Embryonic facial prominence (tissue), 1 donor: ENCODE measurements around the gene LRTM2.

ENCODE experiments used
- DNase-seq: peaks from one replicate; pipeline ENCODE4 v3.0.0-alpha.2; 2016; ENCODE audit errors: extremely low spot score

LRTM2 gene

DNA sequence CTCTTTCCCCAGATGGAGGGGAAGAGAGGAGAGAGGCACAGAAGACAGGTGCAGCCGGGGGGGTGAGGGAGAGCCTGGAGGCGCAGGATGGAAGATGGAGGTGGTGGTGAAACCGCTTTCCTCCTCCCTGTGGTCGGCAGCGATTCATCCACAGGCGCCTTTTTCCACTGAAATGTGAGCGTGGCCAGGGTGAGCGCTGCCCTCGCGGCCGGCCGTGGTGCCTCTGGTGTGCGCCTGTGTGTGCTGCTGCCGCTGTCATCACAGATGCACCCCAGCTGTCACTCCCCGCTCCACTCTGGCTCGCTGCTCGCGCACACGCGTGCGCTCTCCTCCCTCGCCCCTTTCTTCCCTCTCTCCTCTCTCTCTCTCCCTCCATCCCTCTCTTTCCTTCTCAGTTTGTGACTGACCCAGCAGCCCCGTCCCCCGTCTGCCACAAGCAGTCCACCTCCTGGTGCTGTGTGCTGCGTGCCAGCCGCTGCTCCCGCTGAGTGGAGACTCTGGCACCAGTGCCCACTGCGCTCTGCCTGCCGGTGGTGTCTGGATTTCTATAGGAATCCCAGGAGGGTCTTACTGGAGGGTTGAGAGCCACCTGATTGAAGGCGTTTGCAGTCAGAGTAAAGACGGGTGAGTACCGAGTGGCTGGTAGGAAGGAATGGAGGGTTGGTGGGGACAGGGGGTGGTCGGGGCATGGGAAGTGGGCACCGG, at the start of gene LRTM2:
Gene LRTM2 (plus strand): TSS at position 375 of the 705 bp plus-strand sequence. CDS start 7,584 bp downstream, outside the sequence.
- no peak for DNase-seq

DNA sequence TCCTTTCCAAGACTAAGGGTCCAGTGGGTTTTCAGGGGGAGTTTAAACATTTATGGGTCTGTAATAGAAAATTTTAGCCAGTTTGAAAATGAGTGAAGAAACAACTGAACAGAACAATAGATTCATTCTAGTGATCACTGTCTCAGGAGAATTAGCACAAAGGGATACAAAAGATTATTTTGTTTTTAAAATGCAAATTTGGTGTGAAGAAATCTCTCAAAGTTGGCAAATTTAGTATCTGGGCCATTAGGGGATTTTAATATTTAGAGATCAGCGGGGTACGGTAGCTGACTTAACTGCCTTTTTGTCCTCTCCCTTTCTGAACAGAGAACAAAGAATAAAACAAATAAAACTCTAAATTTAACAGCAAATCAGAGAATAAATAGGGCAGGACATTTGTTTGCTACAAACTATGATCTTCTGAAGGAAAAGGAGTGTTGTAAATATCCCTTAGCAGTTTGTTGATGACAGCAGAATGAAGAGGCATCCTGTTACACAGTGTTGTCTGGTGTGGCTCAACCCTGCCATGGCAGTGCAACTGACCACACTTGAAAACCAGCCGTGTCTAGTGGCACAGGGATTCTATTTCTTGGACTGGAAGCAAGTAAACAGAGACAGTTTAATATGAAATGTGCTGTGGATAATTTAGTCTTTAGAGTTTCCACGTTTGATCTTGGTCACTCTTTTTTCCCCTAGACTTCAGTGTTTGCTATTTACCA, 46.3 kb upstream of the LRTM2 start:
- DNase-seq, result no peak

GRCh38 chr12:1776170-1776921, 44.0 kb upstream of the LRTM2 start:
- no peak for DNase-seq

DNA sequence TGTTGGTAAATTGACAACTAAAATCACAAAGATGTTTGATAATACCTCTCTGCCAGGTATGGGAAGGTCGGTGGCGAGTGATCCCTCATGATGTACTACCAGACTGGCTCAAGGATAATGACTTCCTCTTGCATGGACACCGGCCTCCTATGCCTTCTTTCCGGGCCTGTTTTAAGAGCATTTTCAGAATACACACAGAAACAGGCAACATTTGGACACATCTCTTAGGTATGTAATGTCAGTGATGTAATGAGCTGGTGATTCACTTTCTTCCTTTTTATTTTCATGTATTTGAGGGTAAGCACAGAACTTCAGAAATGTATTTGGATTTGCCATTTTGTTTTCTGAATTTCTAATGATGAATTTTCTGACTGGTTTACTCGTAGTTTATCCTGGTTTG, 42.6 kb upstream of the LRTM2 start:
- no peak for DNase-seq

DNA sequence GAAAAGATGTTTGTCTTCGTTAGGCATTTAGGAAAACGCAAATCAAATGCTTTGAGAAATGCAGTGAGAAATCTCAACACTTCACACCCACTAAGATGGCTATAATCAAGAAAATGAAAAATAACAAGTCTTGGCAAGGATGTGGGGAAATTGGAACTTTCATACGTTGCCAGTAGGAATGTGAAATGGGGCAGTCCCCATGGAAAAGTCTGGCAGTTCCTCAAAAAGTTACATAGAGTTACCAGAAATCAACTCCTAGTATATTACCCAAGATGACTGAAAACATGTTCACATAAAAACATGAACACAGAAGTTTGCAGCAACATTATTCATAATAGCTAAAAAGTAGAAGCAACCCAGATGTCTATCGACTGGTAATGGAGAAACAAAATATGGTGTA, 41.5 kb upstream of the LRTM2 start:
- DNase-seq, result no peak

GRCh38 chr12:1779783-1780182, 40.6 kb upstream of the LRTM2 start:
- DNase-seq, result no peak

GRCh38 chr12:1781772-1782171, 38.6 kb upstream of the LRTM2 start:
- DNase-seq, result no peak

DNA sequence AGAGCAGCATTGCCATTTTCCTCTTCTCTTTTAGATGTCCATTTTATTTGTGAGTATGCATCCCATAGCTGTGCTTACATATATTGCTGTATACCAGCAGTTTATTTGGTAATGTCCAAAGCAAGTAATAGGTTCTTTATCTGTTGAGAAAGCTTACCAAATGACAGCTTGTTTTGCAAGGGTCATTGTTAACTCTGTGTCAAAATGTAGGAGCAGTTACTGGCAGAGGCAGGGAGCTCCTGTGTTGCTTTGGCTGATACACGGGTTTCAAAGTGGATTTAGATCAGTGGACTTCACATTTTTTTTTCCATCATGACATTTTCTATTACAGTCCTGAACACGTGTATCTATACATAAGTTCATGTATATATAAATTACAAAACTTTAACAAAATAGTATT, 38.1 kb upstream of the LRTM2 start:
- no peak for DNase-seq

GRCh38 chr12:1787714-1788113, 32.7 kb upstream of the LRTM2 start:
- no peak for DNase-seq

DNA sequence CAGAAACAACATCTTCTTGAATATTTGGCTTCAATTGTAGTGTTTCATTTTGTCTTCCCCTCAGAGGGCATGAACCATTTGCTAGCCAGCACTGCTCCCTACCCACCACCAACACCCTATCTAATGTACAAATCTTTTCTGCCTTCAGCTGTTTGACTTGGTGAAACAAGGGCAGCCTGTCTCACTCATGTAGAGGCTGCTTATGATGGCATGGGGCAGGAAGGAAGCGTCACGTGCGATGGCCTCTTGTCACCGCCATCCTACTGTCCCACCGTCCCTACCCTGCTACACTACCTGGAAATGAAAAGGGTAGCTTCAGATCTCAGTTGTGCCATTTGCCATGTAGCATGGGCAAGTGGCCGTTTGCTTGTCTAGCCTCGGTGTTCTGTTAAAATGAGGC, 29.9 kb upstream of the LRTM2 start:
- no peak for DNase-seq

- peak; percentile 25 for DNase-seq
These were observed 29.1 kb upstream of the LRTM2 start for GRCh38 chr12:1791104-1791841.

DNA sequence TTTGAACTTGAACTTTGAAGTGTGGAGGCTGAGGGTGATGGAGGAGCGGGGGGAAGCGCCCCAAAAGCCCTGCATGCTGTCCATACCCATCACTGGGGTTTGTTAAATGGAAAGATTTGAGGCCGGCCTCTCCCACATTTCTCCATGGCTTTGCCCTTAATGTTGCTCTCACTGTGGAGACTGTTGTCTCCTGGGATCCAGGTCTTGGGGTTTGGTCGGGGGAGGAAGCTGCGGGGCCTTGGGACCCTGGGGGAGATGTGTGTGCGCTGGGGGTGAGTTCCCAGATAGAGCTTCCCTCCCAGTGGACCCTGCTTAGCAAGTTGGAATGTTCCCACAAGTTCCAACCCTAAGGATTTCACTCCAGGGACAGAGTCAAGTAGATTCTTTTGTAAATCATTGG, 28.0 kb upstream of the LRTM2 start:
- no peak for DNase-seq

DNA sequence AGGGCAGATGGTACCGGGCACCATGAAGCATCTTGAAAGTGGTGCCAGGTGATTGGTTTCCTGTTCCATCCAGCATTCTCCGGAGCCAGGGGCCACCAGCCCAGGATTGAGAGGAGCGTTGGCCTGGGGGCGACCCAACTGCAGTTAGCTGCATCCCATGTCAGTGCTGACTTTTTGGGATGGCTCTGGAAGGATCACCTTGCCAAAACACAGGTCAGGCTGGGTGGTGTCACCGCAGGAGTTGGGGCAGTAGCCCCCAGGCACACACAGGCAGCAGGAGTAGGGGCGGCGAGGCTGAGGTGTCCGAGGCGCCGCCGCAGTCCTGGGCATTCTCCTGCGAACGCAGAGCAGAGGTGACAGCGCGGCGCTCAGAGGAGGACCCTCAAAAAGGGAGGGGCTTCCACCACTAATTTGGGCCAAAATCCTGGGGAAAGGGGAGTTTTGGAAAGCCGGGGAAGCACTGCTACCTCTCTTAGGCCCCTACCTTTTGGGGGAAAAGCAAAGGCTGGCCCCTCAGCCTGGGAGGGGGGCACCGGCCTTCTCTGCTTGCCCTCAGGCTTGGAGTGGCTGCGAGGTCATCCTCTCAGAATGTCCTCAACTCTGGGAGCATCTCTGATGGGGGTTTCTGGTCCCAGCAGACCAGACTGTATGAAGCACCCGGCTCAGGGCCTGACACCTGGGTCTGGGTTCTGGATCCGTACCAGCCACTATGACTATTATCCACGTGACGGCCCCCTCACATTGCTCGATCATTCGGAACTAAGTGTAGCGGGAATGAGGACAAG, 26.7 kb upstream of the LRTM2 start:
- DNase-seq, result no peak

DNA sequence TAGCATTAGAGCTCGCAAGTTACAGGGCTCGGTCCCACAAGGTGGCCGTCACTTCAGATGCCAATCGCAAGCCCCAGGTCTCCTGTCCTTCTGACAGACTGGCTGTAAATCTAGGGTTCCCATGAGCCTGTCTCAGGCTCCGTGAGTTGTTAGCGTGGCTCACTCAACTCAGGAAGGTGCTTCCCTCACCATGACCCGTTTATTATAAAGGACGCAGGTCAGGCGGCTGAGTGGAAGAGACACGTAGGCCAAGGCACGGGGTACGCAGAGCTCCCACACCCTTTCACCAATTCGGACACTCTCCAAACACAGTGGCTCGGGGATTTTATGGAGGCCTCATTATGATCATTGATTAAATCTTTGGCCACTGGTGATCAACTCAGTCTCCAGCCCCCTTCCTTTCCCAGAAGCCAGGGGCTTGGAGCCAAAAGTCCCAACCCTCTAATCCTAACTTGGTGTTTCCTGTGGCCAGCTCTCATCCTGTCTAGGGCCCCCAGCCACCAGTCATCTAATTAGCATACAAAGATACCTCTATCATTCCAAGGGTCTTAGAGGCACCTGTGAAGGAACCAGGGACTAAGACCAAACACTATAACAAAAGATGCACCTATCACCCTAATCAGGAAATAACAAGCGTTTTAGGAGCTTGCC, 25.8 kb upstream of the LRTM2 start:
- DNase-seq, result no peak

DNA sequence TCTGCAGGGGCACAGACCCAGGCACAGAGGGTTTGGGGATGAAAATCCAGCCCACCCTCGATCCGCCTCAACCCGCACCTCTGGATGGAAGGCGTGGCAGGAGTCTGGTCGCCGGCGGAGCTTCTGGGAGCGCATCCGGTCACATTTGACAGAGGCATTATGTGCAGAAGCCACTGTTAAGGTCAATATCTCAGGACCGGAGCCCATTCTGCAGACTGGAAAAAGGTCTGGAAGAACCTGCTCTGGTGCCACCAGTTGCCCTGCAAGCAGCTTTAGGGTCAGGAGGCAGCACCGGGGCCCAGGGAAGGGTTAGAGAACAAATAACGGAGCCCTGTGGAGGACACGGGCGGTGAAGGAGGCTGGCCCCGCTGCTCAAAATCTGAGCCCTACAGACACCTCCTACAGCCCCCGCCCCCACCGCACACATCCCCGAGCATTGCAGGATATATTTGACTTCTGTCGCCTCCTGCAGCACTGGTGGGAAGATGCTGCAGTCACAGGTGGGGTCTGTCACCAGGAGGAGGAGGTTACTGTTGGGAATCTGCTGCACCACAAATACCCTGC, 25.1 kb upstream of the LRTM2 start:
- DNase-seq, result no peak

DNA sequence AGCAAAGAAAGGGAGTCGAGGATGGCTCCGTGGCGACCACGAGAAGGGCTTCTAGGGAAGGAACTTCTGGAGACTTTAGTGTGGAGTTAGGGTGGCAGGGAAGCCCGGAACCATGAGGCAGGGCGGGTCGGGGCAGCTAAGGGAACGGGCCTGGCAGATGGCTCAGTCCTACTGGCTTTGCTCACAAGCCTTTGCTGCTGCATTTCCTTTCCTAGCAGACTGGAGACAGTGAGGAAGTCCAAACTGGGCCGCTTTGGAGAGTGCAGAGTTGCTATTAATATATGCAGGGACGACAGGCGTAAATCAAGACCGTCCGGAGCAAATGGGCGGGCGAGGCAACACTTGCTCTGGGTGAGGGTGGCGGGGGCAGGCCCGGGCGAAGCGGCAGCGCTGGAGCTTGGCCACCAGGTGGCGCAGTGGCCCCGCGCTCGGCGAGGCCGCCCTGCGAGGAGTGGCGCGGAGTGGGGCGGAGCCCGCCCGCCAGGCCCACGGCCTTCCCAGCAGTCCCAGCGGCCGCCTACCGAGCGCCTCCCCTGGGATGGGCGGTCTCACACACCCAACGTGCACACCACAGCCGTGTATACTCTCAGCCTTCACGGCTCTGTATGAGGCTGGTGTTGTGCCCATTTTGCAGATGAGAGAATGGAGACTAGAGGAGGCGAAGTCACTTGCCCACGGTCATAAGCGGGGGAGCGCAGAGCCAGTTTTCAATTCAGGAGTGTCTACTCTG, 24.4 kb upstream of the LRTM2 start:
- peak; percentile 65 for DNase-seq

- DNase-seq, result peak; percentile 17
These were observed 23.8 kb upstream of the LRTM2 start for GRCh38 chr12:1796515-1797010.

GRCh38 chr12:1797011-1797901, 23.1 kb upstream of the LRTM2 start:
- DNase-seq, result no peak
